Endodermal cell (in vitro differentiated cells): Measurements from ENCODE around the gene C1QTNF8. TPM values are rescaled to one million over a fixed set of nuclear protein-coding genes. Genes with fewer than 3 reads are reported as not detected.

Source experiments
- DNase-seq: peaks from one replicate; pipeline ENCODE4 v3.0.0-alpha.2; 2017
- H3K27ac ChIP-seq: 2 replicates; pipeline ENCODE4 v1.5.1; 2013; ENCODE audit warnings: mild to moderate bottlenecking, low read depth, low read length, moderate library complexity
- H3K27me3 ChIP-seq: 2 replicates; pipeline ENCODE4 v1.6.1; 2013; ENCODE audit warnings: mild to moderate bottlenecking, low read length, moderate library complexity; ENCODE audit not compliant: insufficient read depth, control insufficient read depth, poor library complexity, severe bottlenecking
- H3K36me3 ChIP-seq: 2 replicates; pipeline ENCODE4 v1.7.0; 2013; ENCODE audit warnings: mild to moderate bottlenecking, low read length, moderate library complexity; ENCODE audit not compliant: control insufficient read depth, insufficient read depth
- H3K4me1 ChIP-seq: one replicate; pipeline ENCODE4 v1.7.0; 2013; ENCODE audit warnings: low read length; ENCODE audit not compliant: control insufficient read depth, insufficient read depth
- H3K4me3 ChIP-seq: 2 replicates; pipeline ENCODE4 v1.5.1; 2013; ENCODE audit warnings: mild to moderate bottlenecking, low read length, moderate library complexity
- H3K9ac ChIP-seq: 2 replicates; pipeline ENCODE4 v1.6.1; 2013; ENCODE audit warnings: mild to moderate bottlenecking, low read length, moderate library complexity; ENCODE audit not compliant: poor library complexity, severe bottlenecking; ENCODE audit errors: extremely low read depth
- H3K9me3 ChIP-seq: 2 replicates; pipeline ENCODE4 v1.6.1; 2013; ENCODE audit warnings: mild to moderate bottlenecking, low read length, moderate library complexity; ENCODE audit not compliant: control insufficient read depth
- H3K27ac Mint-ChIP-seq: 2 replicates; pipeline ENCODE4 v1.8.0; 2020; ENCODE audit warnings: mixed read lengths
- H3K27me3 Mint-ChIP-seq: 2 replicates; pipeline ENCODE4 v1.8.0; 2021; ENCODE audit warnings: mild to moderate bottlenecking, mixed read lengths; ENCODE audit not compliant: insufficient read depth
- H3K36me3 Mint-ChIP-seq: 2 replicates; pipeline ENCODE4 v1.8.0; 2020; ENCODE audit warnings: low read depth, mixed read lengths
- H3K4me1 Mint-ChIP-seq: 2 replicates; pipeline ENCODE4 v1.8.0; 2020; ENCODE audit warnings: mixed read lengths
- H3K4me3 Mint-ChIP-seq: 2 replicates; pipeline ENCODE4 v1.8.0; 2020; ENCODE audit warnings: mild to moderate bottlenecking, moderate library complexity, mixed read lengths
- H3K9me3 Mint-ChIP-seq: 2 replicates; pipeline ENCODE4 v1.8.0; 2020; ENCODE audit warnings: mild to moderate bottlenecking, mixed read lengths
- WGBS, 2 experiments: methylation state at CpG; one replicate each; pipeline versions ENCODE4 v1.1.5 to v1.1.7; 2013; ENCODE audit warnings: missing lambda C conversion rate in 2 of 2, mixed read lengths in 1 of 2; ENCODE audit not compliant: insufficient coverage in 1 of 2, insufficient read length in 1 of 2; 5-methylcytosine and 5-hydroxymethylcytosine counted together
- total RNA-seq, 2 donors: library from RNA; stranded (reverse); fragmentation: NEBNext Ultra II Directional in 1 of 2; extraction: Animal tissue kit (Norgen Biotek cat#: 25700) in 1 of 2; gene quantifications; 2 replicates in 1 of 2; 3 replicates in 1 of 2; pipeline ENCODE4 v1.2.1, GENCODE V29; 2021
- TF ChIP-seq, protein P1 (sequence below): fragments of 200-600 bp; sonication (generic); conservative IDR thresholded peaks from 2 replicates; pipeline ENCODE4 v1.5.0; 2021; ENCODE audit warnings: antibody characterized with exemption, mild to moderate bottlenecking

Gene C1QTNF8
- total RNA-seq, 2 donors from 2014 or later: 0.15 to 0.20 TPM

DNA sequence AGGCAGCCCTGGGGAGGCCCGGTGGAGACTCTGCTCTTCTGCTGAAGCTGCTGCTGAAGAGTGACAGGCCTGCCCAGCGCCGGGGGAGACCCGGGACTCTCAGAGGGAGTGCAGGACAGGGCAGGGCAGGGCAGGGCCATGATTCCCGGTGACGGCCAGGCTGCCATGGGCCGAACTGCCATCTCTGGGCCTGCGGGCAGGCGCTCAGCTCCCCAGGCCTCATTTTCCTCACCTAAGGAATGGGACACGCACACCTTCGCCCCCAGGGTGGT lies 46.1 kb downstream of the C1QTNF8 start:
- 89 to 90% methylated on average over 11 of the region's 11 CpGs for WGBS, 2 experiments
- Histone ChIP-seq H3K9me3 (no peaks in the 10 kb centered on the region), H3K4me1 (no peaks in the 10 kb centered on the region), H3K27me3 (no peaks in the 10 kb centered on the region), H3K36me3 (no peaks in the 10 kb centered on the region), H3K4me3 (no peak overlapping the region), H3K9ac (no peak overlapping the region), H3K27ac (no peak overlapping the region)
- TF ChIP-seq, protein P1, sequence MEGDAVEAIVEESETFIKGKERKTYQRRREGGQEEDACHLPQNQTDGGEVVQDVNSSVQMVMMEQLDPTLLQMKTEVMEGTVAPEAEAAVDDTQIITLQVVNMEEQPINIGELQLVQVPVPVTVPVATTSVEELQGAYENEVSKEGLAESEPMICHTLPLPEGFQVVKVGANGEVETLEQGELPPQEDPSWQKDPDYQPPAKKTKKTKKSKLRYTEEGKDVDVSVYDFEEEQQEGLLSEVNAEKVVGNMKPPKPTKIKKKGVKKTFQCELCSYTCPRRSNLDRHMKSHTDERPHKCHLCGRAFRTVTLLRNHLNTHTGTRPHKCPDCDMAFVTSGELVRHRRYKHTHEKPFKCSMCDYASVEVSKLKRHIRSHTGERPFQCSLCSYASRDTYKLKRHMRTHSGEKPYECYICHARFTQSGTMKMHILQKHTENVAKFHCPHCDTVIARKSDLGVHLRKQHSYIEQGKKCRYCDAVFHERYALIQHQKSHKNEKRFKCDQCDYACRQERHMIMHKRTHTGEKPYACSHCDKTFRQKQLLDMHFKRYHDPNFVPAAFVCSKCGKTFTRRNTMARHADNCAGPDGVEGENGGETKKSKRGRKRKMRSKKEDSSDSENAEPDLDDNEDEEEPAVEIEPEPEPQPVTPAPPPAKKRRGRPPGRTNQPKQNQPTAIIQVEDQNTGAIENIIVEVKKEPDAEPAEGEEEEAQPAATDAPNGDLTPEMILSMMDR: no peak
- no peaks in the 10 kb centered on the region for H3K27me3 Mint-ChIP-seq
- no peaks in the 10 kb centered on the region for H3K4me1 Mint-ChIP-seq
- no peaks in the 10 kb centered on the region for H3K36me3 Mint-ChIP-seq
- no peaks in the 10 kb centered on the region for H3K9me3 Mint-ChIP-seq
- H3K4me3 Mint-ChIP-seq: no peak overlapping the region
- peak; percentile 54 for DNase-seq
- H3K27ac Mint-ChIP-seq: no peak overlapping the region

DNA sequence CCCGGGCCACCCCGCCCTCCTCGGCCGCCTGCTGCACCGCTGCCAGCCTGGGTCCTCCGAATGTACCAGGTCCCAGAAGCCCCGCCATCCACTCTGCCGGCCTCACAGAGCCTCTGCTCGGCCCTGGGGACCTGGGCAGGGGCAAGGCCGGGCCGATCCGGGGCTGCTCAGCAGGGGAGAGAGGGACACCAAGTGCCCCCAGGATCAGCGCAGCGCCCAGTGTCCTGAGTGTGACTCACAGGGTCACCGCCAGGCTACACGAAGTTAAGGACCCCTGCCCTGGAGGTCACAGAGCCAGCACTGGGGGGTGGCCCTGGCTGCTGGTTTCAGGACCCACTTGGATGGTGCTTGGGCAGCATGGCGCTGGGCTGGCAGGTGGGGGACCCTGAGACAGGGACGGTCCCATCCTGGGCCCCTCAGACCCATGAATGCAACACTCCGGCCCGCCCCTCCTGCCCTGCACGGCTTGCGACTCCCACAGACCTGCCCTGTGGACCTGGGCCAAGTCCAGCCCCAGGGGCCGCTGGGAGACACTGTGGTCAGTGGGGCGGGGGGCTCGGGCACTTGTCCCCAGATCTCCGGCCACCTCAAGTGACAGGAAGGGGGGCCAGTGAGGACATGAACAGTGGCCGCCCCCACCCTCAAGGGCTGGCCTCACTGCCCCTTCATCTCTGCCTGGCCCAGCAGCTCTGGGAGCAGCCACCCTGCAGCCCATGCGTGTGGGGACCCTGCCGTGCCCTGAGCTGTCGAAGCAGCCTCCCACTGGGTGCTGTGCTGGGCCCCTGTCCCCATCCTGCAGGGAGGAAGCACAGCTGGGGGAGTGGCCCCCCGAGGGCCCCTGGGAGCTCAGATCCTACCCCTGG lies 46.7 kb downstream of the C1QTNF8 start:
- H3K4me3 ChIP-seq: no peak overlapping the region
- H3K9me3 ChIP-seq: no peaks in the 10 kb centered on the region
- no peaks in the 10 kb centered on the region for H3K27me3 Mint-ChIP-seq
- H3K36me3 ChIP-seq: no peaks in the 10 kb centered on the region
- H3K27me3 ChIP-seq: no peaks in the 10 kb centered on the region
- no peak overlapping the region for H3K27ac Mint-ChIP-seq
- H3K4me1 ChIP-seq: no peaks in the 10 kb centered on the region
- no peaks in the 10 kb centered on the region for H3K4me1 Mint-ChIP-seq
- TF ChIP-seq, protein P1: no peak
- H3K27ac ChIP-seq: no peak overlapping the region
- no peaks in the 10 kb centered on the region for H3K36me3 Mint-ChIP-seq
- H3K4me3 Mint-ChIP-seq: no peak overlapping the region
- no peak for DNase-seq
- H3K9me3 Mint-ChIP-seq: no peaks in the 10 kb centered on the region
- WGBS, 2 experiments: 91 to 94% methylated on average over 21 to 31 of the region's 31 CpGs
- no peak overlapping the region for H3K9ac ChIP-seq

DNA sequence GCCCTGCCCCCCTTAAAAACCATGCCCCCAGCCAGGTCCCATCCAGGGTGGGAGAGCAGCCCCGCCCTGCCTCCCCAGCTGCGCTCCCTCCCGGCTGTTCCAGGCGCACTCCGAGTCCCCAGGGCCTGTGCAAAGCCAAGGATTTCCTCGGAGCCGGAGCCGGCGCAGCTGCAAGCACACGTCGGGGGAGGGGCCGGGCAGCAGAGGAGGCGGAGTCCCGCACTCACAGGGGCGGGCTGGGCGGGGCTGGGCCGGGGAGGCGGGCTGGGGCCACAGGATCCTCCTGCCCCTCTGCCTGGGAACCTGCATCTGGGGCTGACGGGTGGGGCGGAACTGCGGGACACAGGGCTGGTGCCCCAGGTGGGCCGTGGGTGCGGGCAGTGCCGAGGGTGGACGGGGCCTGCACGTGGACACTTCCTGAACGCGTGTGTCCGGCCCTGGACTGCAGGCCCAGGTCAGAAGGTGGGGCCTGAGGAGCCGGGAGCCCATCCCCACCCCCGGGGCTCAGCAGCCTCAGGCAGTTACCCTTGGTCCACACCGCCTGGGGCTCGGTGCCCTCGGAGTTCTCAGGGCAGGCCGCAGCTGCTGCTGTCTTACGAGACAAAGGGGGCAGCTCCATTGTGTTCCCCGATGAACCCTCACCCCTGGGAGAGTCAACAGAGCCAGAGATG lies 47.5 kb downstream of the C1QTNF8 start:
- Histone ChIP-seq H3K4me3 (no peak overlapping the region), H3K27me3 (no peaks in the 10 kb centered on the region), H3K4me1 (no peaks in the 10 kb centered on the region), H3K9me3 (no peaks in the 10 kb centered on the region), H3K36me3 (no peaks in the 10 kb centered on the region), H3K27ac (no peak overlapping the region), H3K9ac (no peak overlapping the region)
- Mint-ChIP-seq H3K27ac (no peak overlapping the region), H3K4me3 (no peak overlapping the region), H3K9me3 (no peaks in the 10 kb centered on the region), H3K4me1 (no peaks in the 10 kb centered on the region), H3K27me3 (no peaks in the 10 kb centered on the region), H3K36me3 (no peaks in the 10 kb centered on the region)
- 50 to 63% methylated on average over 23 to 37 of the region's 37 CpGs for WGBS, 2 experiments
- TF ChIP-seq, protein P1: no peak
- peak; percentile 92 for DNase-seq
